Activated CD8-positive, alpha-beta memory T cell treated with anti-CD3 and anti-CD28 coated beads for 1 hour (primary cell): Measurements from ENCODE around the gene SLC10A2.

ENCODE experiments used
- DNase-seq, 2 donors: peaks; one replicate each; pipeline ENCODE4 v3.0.0-alpha.2; 2020; ENCODE audit warnings: low read depth in 1 of 2; ENCODE audit errors: extremely low read depth in 1 of 2

The SLC10A2 gene

GRCh38 chr13:103055166-103055565, 11.1 kb downstream of the SLC10A2 start:
- no peak for DNase-seq

DNA sequence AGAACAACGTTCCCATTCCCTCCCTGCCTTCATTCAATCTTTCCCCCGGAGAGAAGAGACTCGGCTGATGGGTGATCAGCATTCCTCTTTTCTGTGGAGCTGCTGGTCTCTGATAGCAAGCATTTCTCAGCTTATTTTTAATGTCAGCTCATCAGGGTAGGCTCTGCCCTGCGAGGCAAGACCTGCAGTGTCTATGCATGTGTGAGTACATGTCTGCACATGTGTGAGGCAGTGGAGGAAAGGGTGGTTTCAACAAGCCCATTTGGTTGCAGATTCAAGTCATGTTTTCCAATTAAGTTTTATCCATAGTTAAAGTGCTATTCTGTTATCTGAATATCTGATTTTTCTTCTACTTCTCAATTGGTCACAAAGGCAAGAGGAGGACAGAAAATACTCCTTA, 19.5 kb downstream of the SLC10A2 start:
- no peak for DNase-seq

GRCh38 chr13:103044056-103044455, 22.2 kb downstream of the SLC10A2 start:
- DNase-seq, result no peak

DNA sequence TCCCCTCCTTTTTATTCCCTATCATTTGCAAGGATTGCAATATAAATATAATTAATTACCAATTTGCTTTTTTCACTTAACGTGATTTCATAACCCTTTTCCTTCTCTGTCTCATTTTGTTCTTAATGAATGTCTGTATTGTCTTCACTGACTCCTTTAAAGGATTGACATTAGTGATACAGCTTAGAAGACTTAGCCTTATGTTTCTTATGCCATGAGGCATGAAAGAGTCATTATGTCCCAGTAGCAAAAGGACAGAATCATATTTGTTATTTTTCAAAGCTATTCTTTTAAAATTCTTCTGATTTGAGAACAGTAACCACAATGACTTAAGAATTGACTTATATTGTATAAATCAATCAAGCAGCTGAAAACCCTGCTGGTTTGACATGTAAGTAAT, 26.2 kb downstream of the SLC10A2 start:
- no peak for DNase-seq

DNA sequence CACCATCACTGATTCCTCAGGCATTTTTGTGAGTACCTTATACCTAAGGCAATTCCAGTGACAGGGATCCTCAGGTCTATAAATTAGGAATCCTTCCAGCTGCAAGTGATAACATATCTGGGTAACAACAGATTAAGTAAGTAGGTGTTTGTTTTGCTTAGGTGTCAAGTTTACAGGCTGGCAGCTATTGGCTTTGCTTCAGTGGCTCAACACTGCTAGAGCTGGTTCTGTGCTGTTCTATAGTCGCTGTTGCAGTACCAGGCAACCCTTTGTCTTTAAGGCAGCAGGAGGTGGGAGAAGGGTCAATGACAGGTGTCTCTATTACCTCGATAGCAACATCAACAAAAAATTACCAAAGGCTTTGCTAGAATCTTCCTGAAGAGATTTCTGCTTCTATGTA, 27.0 kb downstream of the SLC10A2 start:
- no peak for DNase-seq

- no peak for DNase-seq
Measured at GRCh38 chr13:103036268-103036667, 29.9 kb downstream of the SLC10A2 start.

DNA sequence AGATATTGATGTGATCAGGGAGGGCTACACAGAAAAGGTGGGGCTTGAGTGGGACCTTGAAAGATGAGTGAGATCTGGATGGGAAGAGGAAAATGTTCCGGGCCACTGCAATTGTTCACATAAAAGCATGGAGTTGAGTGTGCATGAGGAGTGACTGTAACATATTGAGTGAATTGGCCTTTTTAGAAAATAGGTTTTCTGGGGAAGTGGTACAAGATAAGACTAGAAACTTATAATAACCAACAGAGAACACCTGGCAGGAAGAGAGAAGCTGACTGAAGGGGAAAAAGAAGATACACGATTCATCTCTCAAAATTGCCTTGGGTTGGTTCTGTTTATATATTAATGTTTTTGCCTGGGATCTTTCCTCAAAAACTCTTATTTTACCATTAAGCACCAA, 32.2 kb downstream of the SLC10A2 start:
- no peak for DNase-seq

DNA sequence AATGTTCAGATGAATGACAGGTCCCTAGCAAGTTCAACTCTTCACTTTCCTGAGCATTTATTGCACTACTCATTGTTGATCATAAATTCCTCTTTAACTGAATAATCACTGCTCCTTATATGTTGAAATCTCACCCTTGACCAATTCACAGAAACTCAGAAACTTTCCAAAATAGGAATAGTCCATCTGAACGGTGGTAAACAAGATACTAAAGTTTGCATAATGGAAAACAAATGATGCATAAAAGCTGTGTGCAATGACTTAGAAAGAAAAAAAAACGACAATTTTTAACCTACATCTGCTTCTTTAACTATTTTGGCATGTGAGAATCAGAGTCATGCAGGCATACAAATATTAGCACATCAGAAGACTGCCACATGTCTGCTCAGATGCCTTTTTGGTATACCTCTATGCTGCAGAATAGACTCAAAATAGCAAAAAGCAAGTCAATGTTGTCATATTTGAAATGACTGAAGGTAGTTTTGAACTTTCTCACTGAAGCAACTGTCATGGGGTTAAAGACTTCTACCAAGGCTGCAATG, 34.8 kb downstream of the SLC10A2 start:
- DNase-seq, result no peak

DNA sequence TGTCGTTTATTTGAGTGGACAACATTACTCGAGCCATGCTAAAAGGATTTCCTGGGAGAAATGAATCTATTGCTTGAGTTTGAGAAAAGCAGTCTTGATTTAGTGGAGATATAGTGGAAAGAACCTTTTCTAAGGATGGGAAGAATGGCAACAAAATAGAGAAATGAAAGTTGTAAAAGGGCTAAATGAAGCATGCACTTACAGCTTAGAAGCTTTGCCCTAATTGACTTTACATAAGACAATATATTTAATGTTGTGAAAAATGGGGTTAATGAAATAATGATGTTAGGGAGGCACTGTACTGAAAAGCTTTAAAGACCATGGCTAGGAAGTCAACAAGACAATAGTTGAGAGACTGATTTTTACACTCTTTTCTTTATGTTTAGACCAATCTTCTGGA, 35.4 kb downstream of the SLC10A2 start:
- DNase-seq, result no peak

DNA sequence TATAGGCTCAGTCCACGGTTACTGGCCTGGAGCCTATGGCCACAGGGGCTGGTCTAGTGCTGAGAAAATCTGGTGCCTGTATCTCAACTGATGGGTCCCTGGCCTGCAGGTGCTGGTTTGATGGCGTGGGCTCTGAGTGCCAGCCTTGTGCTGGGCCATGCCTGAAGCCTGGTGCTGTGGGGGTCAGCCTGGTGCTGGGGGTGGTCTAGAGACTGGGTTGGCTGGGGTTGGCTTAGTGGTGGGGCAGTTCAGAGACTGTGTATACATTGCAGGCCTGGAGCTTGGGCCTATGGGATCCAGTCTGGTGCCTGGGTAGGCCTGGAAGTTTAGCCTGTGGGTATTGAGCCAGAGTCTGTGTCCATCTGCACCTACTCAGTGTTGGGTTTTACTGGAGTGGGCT, 36.4 kb downstream of the SLC10A2 start:
- DNase-seq, result no peak

GRCh38 chr13:103022336-103022735, 43.9 kb downstream of the SLC10A2 start:
- DNase-seq, result no peak

DNA sequence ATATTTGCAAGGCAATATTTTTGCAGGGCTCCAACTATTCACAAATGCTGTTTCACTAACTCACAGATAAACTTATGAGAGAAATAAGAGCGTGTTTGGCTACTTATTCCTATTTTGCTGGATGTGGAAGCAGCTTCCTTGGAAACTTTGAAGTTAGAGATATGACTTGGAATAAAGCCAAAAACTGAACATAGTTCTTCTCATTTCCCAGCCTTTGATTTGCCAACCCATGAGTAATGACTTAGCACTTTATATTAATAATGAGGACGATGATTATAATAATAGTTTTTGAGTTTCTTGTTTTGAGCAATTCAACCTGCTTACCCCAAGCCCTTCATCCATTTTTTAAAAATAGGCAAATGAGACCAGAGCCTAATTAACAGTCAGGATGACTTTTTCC, 47.7 kb downstream of the SLC10A2 start:
- no peak for DNase-seq

- DNase-seq, result no peak
Measured at GRCh38 chr13:103012646-103013045, 53.6 kb downstream of the SLC10A2 start.

- DNase-seq, result no peak
Measured at GRCh38 chr13:103009051-103009840, 57.0 kb downstream of the SLC10A2 start.

DNA sequence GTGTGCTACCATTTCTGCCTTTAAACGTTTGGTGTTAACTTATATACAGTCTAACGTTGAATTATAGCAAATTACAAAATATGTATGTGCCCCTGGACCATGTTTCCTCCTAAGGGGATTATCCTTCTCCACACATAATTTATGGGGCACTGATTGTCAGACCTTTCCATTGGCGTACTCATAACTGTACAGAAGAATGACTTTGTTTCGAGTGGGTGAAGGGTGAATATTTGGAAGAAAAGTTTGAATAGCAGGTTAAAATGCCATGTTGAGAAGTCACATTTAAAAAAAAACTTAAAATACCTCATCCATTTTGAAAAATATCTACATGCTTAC, 58.8 kb downstream of the SLC10A2 start:
- DNase-seq, result no peak

GRCh38 chr13:103006641-103007426, 59.4 kb downstream of the SLC10A2 start:
- DNase-seq, result no peak

DNA sequence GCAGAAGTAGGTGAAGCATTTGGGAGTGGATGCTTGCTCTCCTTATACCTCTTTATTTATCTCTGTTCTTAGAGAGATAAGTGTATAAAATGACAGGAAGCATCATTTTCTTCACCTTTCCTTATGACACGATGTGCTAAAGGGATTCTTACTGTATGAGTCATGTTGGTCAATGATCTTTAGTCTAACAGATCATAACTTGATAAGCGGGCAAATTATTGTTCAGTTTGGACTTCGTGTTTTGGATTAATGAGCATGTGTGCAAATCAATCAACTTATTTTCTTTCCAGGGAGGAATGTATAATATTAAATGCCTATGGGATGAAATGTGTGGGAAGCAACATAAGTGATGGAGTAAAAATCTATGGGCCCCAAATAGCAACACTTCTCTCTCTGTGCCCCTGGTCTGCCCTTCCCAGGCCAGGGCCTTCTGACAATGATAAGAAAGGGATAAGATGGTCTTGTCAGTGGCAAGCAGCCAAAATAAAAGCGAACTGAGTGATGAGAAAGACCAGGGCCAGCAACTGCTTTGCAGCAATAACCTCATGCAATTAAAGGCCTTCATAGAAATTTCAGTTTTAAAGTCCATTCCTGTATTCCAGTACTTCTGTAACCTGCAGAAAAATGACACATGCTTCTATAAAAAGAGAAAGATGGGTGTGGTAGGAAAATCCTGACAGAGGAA, 61.4 kb downstream of the SLC10A2 start:
- DNase-seq, result no peak

DNA sequence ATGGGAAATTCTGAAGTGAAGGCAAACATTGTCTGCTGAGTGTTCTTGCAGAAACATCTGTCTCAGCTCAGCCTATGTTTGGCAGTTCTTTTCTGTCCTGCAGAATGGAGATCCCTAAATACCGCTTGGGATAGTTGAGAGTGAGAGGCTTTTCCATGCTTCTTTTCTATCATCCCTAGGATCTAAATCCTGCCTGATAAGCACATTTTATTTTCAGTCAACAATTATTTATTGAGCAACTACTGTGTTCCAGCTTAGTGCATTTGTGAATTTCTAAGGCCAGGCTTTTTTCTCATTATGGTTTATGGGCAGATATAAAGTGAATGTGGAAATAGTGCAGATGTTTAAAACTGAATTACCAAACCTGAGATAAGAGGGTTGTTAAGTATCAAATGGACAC, 62.6 kb downstream of the SLC10A2 start:
- no peak for DNase-seq

GRCh38 chr13:103002279-103002678, 63.9 kb downstream of the SLC10A2 start:
- DNase-seq, result no peak

- DNase-seq, result no peak
Measured at GRCh38 chr13:103000157-103000556, 66.1 kb downstream of the SLC10A2 start.

DNA sequence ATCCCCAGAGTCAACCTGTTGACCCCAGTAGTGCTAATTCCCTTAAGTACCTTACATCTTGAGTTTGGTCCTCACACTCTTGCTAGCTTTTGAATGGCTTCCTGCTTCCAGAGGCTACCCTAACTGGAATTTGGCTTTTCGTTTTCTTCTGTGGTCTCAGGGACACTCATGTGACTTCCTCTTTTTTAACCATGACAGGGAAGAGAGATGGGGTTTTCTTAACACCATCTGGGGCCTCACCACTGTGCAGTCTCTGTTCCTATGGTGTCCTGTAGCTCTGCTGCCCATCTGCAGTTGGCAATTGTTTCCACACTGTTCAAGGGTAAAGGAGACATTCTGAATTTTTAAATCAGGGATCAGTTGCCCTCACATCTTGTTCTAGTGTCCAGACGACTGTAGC, 66.7 kb downstream of the SLC10A2 start:
- DNase-seq, result no peak
